Heart left ventricle (tissue), 16 donors: Measurements from ENCODE around the gene TP53RK. TPM values are rescaled to one million over a fixed set of nuclear protein-coding genes. Genes with fewer than 3 reads are reported as not detected.

Experiments
- ATAC-seq, 4 donors: fragments of 200-7000 bp; cut with Tn5 transposase; one replicate each; pipeline ENCODE4 v1.9.1; 2020 to 2022; ENCODE audit warnings: moderate library complexity in 4 of 4, mild to moderate bottlenecking in 3 of 4, moderate number of reproducible peaks in 1 of 4
- DNase-seq, 5 donors: peaks; one replicate each; pipeline ENCODE4 v3.0.0-alpha.2; 2020
- H3K27ac ChIP-seq, 12 donors: fragments of 200-600 bp; sonication (generic) in 4 of 12; one replicate each; pipeline versions ENCODE4 v1.5.0 to v1.8.0; 2016 to 2022; ENCODE audit warnings: mild to moderate bottlenecking in 2 of 12
- H3K27me3 ChIP-seq, 9 donors: fragments of 200-600 bp; sonication (generic) in 2 of 9; one replicate each; pipeline versions ENCODE4 v1.5.1 to v1.8.0; 2016 to 2022; ENCODE audit warnings: mild to moderate bottlenecking in 3 of 9
- H3K36me3 ChIP-seq, 9 donors: fragments of 200-600 bp; sonication (generic) in 2 of 9; one replicate each; pipeline versions ENCODE4 v1.5.0 to v1.8.0; 2018 to 2022; ENCODE audit warnings: mild to moderate bottlenecking in 2 of 9
- H3K4me1 ChIP-seq, 12 donors: fragments of 200-600 bp; sonication (generic) in 4 of 12; one replicate each; pipeline versions ENCODE4 v1.5.0 to v1.8.0; 2016 to 2022; ENCODE audit warnings: mild to moderate bottlenecking in 3 of 12
- H3K4me3 ChIP-seq, 12 donors: fragments of 200-600 bp; sonication (generic) in 4 of 12; one replicate each; pipeline versions ENCODE4 v1.5.0 to v1.8.0; 2017 to 2022; ENCODE audit warnings: mild to moderate bottlenecking in 9 of 12, moderate library complexity in 4 of 12
- H3K9me3 ChIP-seq, 12 donors: fragments of 200-600 bp; sonication (generic) in 4 of 12; one replicate each; pipeline versions ENCODE4 v1.5.0 to v1.8.0; 2016 to 2022; ENCODE audit warnings: mild to moderate bottlenecking in 1 of 12
- POLR2A ChIP-seq, 2 donors: fragments of 450-650 bp; IDR thresholded peaks; one replicate each; pipeline ENCODE4 v1.6.1; 2017; ENCODE audit warnings: antibody characterized with exemption in 2 of 2, mild to moderate bottlenecking in 2 of 2, moderate library complexity in 2 of 2
- WGBS, 4 donors: extraction: QIAGEN DNeasy Blood & Tissue Kit in 2 of 4; methylation state at CpG; one replicate each; pipeline versions ENCODE4 v1.1.5 to v1.1.7; 2013 to 2018; 5-methylcytosine and 5-hydroxymethylcytosine counted together
- intact Hi-C, 10 donors: fragments of 100-400 bp; cut with DNase I; formaldehyde crosslinking; loops; one replicate each; pipeline versions ENCODE4 v1.11.1 to v1.14.2; 2022
- polyA plus RNA-seq, 2 donors: library from polyadenylated mRNA; stranded (reverse); fragments of 200-250 nt; gene quantifications; one replicate each; pipeline ENCODE4 v1.2.3, GENCODE V29; 2013
- total RNA-seq, 9 donors: library from RNA; depleted of rRNA in 2 of 9; stranded (reverse); fragments of >200 nt in 2 of 9; fragmentation: NEBNext Ultra II Directional in 3 of 9; extraction: Animal tissue kit (Norgen Biotek cat#: 25700) in 3 of 9; gene quantifications; one replicate each; pipeline versions ENCODE4 v1.1.0 to v1.2.4, GENCODE V29; 2016 to 2023
- TF ChIP-seq, protein P1 (sequence below), 12 donors: fragments of 200-600 bp; sonication (generic) in 4 of 12; IDR thresholded peaks; one replicate each; pipeline versions ENCODE4 v1.5.0 to v1.8.0; 2018 to 2022; ENCODE audit warnings: antibody characterized with exemption in 12 of 12, mild to moderate bottlenecking in 5 of 12
- donor health status: ischemic (EF 13 %, LVEDD 7.1; RV severe dilation, severe dysfunction).
- donor health status: healthy with polysubstance abuse.
- donor health status: DM: no; HTN: yes; CAD: no.
- donor health status: DM: no; HTN: no; CAD: no.
- donor health status: ischemic (EF 25% LVEDD 6.9; RV normal size, moderate dysfunction).
- donor health status: ischemic (EF 25% LVEDD 5.7; RV mildly dilated, moderate dysfunction).
- donor health status: healthy.
- donor health status: DM: yes; HTN: yes; CAD: no.
- donor health status: ischemic (EF 35%, LVEDD 5.7; RV mildly dilated, moderate dysfunction).
- donor health status: nonischemic (EF 11% LVEDD 7.7; RV severe dilation, severe dysfunction).
- donor health status: DM: yes; HTN: yes; CAD: no.
- donor health status: PGD.
- donor health status: ischemic (EF 29% LVEDD 5.4; RV normal size, mild dysfunction).
- donor health status: nonischemic (EF 23%, LVEDD 6.1; RV moderate dilation, normal function).

The TP53RK gene
- total and polyA plus RNA-seq, 11 donors = 5.0 to 10.8 (median 7.9) TPM

GRCh38 chr20:46637427-46638133 lies 51.7 kb downstream of the TP53RK start:
- TF ChIP-seq, protein P1, sequence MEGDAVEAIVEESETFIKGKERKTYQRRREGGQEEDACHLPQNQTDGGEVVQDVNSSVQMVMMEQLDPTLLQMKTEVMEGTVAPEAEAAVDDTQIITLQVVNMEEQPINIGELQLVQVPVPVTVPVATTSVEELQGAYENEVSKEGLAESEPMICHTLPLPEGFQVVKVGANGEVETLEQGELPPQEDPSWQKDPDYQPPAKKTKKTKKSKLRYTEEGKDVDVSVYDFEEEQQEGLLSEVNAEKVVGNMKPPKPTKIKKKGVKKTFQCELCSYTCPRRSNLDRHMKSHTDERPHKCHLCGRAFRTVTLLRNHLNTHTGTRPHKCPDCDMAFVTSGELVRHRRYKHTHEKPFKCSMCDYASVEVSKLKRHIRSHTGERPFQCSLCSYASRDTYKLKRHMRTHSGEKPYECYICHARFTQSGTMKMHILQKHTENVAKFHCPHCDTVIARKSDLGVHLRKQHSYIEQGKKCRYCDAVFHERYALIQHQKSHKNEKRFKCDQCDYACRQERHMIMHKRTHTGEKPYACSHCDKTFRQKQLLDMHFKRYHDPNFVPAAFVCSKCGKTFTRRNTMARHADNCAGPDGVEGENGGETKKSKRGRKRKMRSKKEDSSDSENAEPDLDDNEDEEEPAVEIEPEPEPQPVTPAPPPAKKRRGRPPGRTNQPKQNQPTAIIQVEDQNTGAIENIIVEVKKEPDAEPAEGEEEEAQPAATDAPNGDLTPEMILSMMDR (IDR thresholded peaks at IDR 0.05) = no peak
- no peak for TF ChIP-seq POLR2A (IDR thresholded peaks at IDR 0.05)
- H3K9me3 ChIP-seq = no peaks in the 10 kb centered on the region
- intact Hi-C loops = no loop called here
- H3K27me3 ChIP-seq = no peaks in the 10 kb centered on the region
- WGBS, 4 donors = 84 to 91% (median 88%) methylated on average over 4 of the region's 4 CpGs
- ATAC-seq = no peak
- H3K4me3 ChIP-seq = no peak overlapping the region
- no peak overlapping the region for H3K27ac ChIP-seq
- H3K4me1 ChIP-seq = peaks cover 0 to 4% (median 0%) of the 10 kb centered on the region in 12 donors
- DNase-seq = no peak
- H3K36me3 ChIP-seq = no peaks in the 10 kb centered on the region

DNA sequence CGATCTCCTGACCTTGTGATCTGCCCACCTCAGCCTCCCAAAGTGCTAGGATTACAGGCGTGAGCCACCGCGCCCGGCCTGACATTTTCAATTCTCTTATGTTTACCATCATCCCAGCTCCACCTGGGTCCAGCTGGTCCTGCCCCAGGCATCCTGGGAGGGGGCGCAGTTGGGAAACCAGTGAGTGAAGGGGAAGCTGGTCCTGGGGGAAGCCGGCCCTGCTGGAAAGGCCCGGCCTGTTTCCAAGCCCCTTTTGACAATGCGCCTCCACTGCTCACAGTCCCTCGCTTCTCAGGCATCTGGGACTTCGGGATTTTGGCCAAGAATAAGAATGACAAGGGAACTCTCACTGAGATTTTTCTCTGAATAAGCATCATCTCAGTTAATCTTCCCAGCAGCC lies 52.2 kb downstream of the TP53RK start:
- no peaks in the 10 kb centered on the region for H3K27me3 ChIP-seq
- ATAC-seq = no peak
- intact Hi-C loops = no loop called here
- 79 to 83% (median 83%) methylated on average over 11 of the region's 11 CpGs for WGBS, 4 donors
- no peaks in the 10 kb centered on the region for H3K9me3 ChIP-seq
- H3K4me3 ChIP-seq = no peak overlapping the region
- TF ChIP-seq, protein P1 (IDR thresholded peaks at IDR 0.05) = no peak
- TF ChIP-seq POLR2A (IDR thresholded peaks at IDR 0.05) = no peak
- H3K27ac ChIP-seq = no peak overlapping the region
- no peaks in the 10 kb centered on the region for H3K4me1 ChIP-seq
- no peak for DNase-seq
- no peaks in the 10 kb centered on the region for H3K36me3 ChIP-seq

DNA sequence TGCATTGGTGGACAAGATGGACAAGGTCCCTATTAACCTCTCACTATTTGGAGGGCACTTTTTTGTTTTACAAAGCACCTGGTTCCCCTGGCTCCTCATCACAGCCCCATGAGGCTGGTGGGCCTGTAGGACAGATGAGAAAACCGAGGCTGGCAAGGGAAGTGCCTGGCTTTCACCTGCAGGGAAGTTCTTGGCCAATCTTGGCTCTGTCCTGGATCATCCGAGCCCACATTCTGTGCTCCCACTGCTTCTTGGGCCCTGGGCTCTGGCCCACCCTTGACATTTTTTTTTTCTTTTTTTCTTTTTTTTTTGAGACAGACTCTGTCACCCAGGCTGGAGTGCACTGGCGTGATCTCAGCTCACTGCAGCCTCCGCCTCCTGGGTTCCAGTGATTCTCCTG lies 52.7 kb downstream of the TP53RK start:
- Histone ChIP-seq H3K36me3 (no peaks in the 10 kb centered on the region), H3K27ac (no peak overlapping the region), H3K4me3 (no peak overlapping the region), H3K4me1 (peaks cover 0 to 4% (median 0%) of the 10 kb centered on the region in 12 donors), H3K27me3 (no peaks in the 10 kb centered on the region), H3K9me3 (no peaks in the 10 kb centered on the region)
- WGBS, 4 donors = 92 to 95% (median 93%) methylated on average over 4 of the region's 4 CpGs
- intact Hi-C loops = no loop called here
- DNase-seq = no peak
- ATAC-seq = no peak
- no peak for TF ChIP-seq POLR2A (IDR thresholded peaks at IDR 0.05)
- TF ChIP-seq, protein P1 (IDR thresholded peaks at IDR 0.05) = no peak

DNA sequence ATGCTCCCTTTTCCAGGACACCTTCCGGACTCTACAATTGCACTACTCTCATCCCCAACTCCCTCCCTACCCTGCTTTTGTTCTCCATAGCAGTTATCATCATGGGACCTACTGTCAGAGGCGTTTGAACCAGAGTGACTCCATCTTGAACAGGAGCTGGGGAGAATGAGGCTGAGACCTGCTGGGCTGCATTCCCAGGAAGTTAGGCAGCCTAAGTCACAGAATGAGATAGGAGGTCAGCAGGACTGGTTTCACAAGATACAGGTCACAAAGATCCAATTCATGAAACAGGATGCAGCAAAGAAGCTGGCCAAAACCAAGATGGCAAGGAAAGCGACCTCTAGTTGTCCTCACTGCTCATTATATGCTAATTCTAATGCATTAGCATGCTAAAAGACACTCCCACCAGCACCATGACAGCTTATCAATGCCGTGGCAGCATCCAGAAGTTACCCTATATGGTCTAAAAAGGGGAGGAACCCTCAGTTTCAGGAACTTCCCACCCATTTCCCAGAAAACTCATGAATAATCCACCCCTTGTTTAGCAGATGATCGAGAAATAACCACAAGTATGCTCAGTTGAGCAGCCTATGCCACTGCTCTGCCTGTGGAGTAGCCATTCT lies 53.6 kb downstream of the TP53RK start:
- intact Hi-C loops = no loop called here
- H3K4me1 ChIP-seq = peaks cover 0 to 7% (median 0%) of the 10 kb centered on the region in 12 donors
- DNase-seq = no peak
- no peaks in the 10 kb centered on the region for H3K36me3 ChIP-seq
- no peak for ATAC-seq
- H3K4me3 ChIP-seq = no peak overlapping the region
- H3K27me3 ChIP-seq = no peaks in the 10 kb centered on the region
- 81 to 88% (median 84%) methylated on average over 5 of the region's 5 CpGs for WGBS, 4 donors
- TF ChIP-seq, protein P1 (IDR thresholded peaks at IDR 0.05) = no peak
- TF ChIP-seq POLR2A (IDR thresholded peaks at IDR 0.05) = no peak
- H3K9me3 ChIP-seq = no peaks in the 10 kb centered on the region
- H3K27ac ChIP-seq = no peak overlapping the region
